HepG2 (cell line): ENCODE results near the gene EFEMP2. TPM values are rescaled to one million over a fixed set of nuclear protein-coding genes. Genes with fewer than 3 reads are reported as not detected.

Source experiments
- ATAC-seq: fragments of 200-7000 bp; cut with Tn5 transposase; 3 replicates; pipeline ENCODE4 v1.9.1; 2020; ENCODE audit warnings: mild to moderate bottlenecking, moderate library complexity
- BruUV-seq: library from RNA; stranded (reverse); fragments of 400-500 nt; replicated peaks from 2 replicates; lab custom pipeline; 2021; lab: Mats Ljungman, UMichigan
- CTCF ChIA-PET: fragments of 300-600 bp; formaldehyde crosslinking; extraction: SDS; loops from one replicate; lab custom pipeline; 2021; ENCODE audit warnings: low total read pairs, inconsistent platforms, low intra/inter-chr PET ratio; lab: Yijun Ruan, JAX
- POLR2A ChIA-PET: fragments of 350-600 bp; sonication (Branson Sonifier 250); formaldehyde crosslinking; loops from one replicate; lab custom pipeline; 2020; ENCODE audit warnings: antibody characterized with exemption, inconsistent platforms; lab: Yijun Ruan, JAX
- DNase-seq: peaks from one replicate; pipeline ENCODE4 v3.0.0-alpha.2; 2015; ENCODE audit warnings: low spot score
- FAIRE-seq: peaks from 3 replicates; lab custom pipeline; 2011; peaks lifted over from hg19 to GRCh38; lab: Jason Lieb, UNC
- H2AFZ ChIP-seq: one replicate; pipeline ENCODE4 v1.6.1; 2011; ENCODE audit warnings: low read length, inconsistent platforms
- H3K27ac ChIP-seq: fragments of 300-600 bp; 3 replicates; pipeline ENCODE4 v1.8.0; 2011; ENCODE audit warnings: mixed run types, mild to moderate bottlenecking, mixed read lengths, low read length, inconsistent platforms; ENCODE audit not compliant: insufficient read depth; ENCODE audit errors: extremely low read length
- H3K27me3 ChIP-seq, 2 experiments: fragments of 200-600 bp in 1 of 2; 2 replicates in 1 of 2; 3 replicates in 1 of 2; pipeline versions ENCODE4 v1.6.0 to v1.8.0; 2011; ENCODE audit warnings: low read length in 2 of 2, mild to moderate bottlenecking in 2 of 2, moderate library complexity in 2 of 2, inconsistent platforms in 1 of 2; ENCODE audit not compliant: insufficient read depth in 2 of 2, control insufficient read depth in 1 of 2
- H3K36me3 ChIP-seq, 2 experiments: fragments of 200-600 bp in 1 of 2; replicated peaks in 1 of 2; 2 replicates in 1 of 2; 3 replicates in 1 of 2; pipeline versions ENCODE4 v1.5.1 to v1.8.0; 2011; ENCODE audit warnings: low read length in 2 of 2, inconsistent platforms in 1 of 2; ENCODE audit not compliant: insufficient read depth in 2 of 2, control insufficient read depth in 1 of 2
- H3K4me1 ChIP-seq: 2 replicates; pipeline ENCODE4 v1.5.1; 2012; ENCODE audit warnings: low read length, inconsistent platforms; ENCODE audit not compliant: insufficient read depth
- H3K4me2 ChIP-seq: 2 replicates; pipeline ENCODE4 v1.6.0; 2011; ENCODE audit warnings: low read depth, low read length, inconsistent platforms
- H3K4me3 ChIP-seq, 3 experiments: fragments of 200-600 bp in 1 of 3; sonication (generic), shearing (Covaris generic) in 1 of 3; replicated peaks in 1 of 3; 2 replicates each; pipeline ENCODE4 v1.5.1; 2011 to 2016; ENCODE audit warnings: low read length in 3 of 3, inconsistent platforms in 2 of 3, low read depth in 2 of 3, mild to moderate bottlenecking in 2 of 3, control low read depth in 1 of 3, mixed read lengths in 1 of 3; ENCODE audit not compliant: insufficient read depth in 1 of 3
- H3K79me2 ChIP-seq: one replicate; pipeline ENCODE4 v1.6.1; 2011; ENCODE audit warnings: low read length, inconsistent platforms; ENCODE audit not compliant: insufficient read depth
- H3K9ac ChIP-seq: 2 replicates; pipeline ENCODE4 v1.6.0; 2011; ENCODE audit warnings: mild to moderate bottlenecking, low read depth, low read length, inconsistent platforms; ENCODE audit not compliant: insufficient read depth
- H3K9me3 ChIP-seq: 2 replicates; pipeline ENCODE4 v1.5.1; 2012; ENCODE audit warnings: mild to moderate bottlenecking, low read length
- H4K20me1 ChIP-seq: 2 replicates; pipeline ENCODE4 v1.6.0; 2011; ENCODE audit warnings: inconsistent platforms, mild to moderate bottlenecking, low read length, moderate library complexity; ENCODE audit not compliant: insufficient read depth
- ATF6 ChIP-seq: sonication (generic); formaldehyde crosslinking; conservative IDR thresholded peaks from 2 replicates; pipeline ENCODE4 v1.4.0; 2020; ENCODE audit warnings: missing genetic modification reagents
- GMEB2 ChIP-seq: IDR thresholded peaks from 2 replicates; pipeline ENCODE4 v1.6.1; 2016; ENCODE audit warnings: missing biosample characterization, missing genetic modification reagents, low read depth
- POLR2G ChIP-seq: fragments of 200-400 bp; formaldehyde crosslinking; IDR thresholded peaks from 2 replicates; pipeline ENCODE4 v1.6.1; 2018; ENCODE audit warnings: mild to moderate bottlenecking, low read depth, low read length, moderate library complexity
- SRY ChIP-seq: sonication (generic); formaldehyde crosslinking; IDR thresholded peaks from 2 replicates; pipeline ENCODE4 v1.8.0; 2022; ENCODE audit warnings: mild to moderate bottlenecking, missing genetic modification reagents
- ZNF577 ChIP-seq: sonication (generic); formaldehyde crosslinking; IDR thresholded peaks from 2 replicates; pipeline ENCODE4 v1.4.0; 2020; ENCODE audit warnings: mild to moderate bottlenecking, low read depth, missing genetic modification reagents, borderline replicate concordance
- WGBS: methylation state at CpG from one replicate; pipeline ENCODE4 v1.1.6; 2017; ENCODE audit warnings: low lambda C conversion rate; 5-methylcytosine and 5-hydroxymethylcytosine counted together
- in situ Hi-C: cut with HindIII; loops from 2 replicates; pipeline ENCODE4 v1.10.0; 2017; ENCODE audit warnings: low pct_unique_long_range_greater_than_20kb; ENCODE audit not compliant: extremely low pct_ligation_motif_present
- intact Hi-C: fragments of 100-400 bp; cut with micrococcal nuclease; formaldehyde crosslinking; loops from one replicate; pipeline ENCODE4 v1.10.0; 2022; ENCODE audit not compliant: unreplicated experiment
- polyA plus RNA-seq, 8 experiments: library from polyadenylated mRNA; depleted of rRNA in 3 of 8; stranded (reverse) in 7 of 8; unstranded in 1 of 8; fragments of >200 nt; fragmentation: Illumina TruSeq in 4 of 8; extraction: Trizol in 4 of 8; gene quantifications; 2 replicates each; pipeline versions ENCODE4 v1.2.1 to v1.2.3, GENCODE V29; 2011 to 2016; ENCODE audit warnings: low read depth in 4 of 8, missing spikeins in 1 of 8, mixed read lengths in 1 of 8; ENCODE audit not compliant: insufficient read depth in 1 of 8
- total RNA-seq, 5 experiments: library from RNA; depleted of rRNA; stranded (reverse); fragments of >200 nt; fragmentation: Illumina TruSeq; extraction: Trizol; gene quantifications; 2 replicates each; pipeline ENCODE4 v1.2.3, GENCODE V29; 2016; ENCODE audit warnings: low read depth in 1 of 5

Gene EFEMP2
- total and polyA plus RNA-seq, 2 of the 13 experiments (the other 11 are each of a cell fraction or from before 2014, with no cell fraction given), result 7.4 to 29.7 TPM

- Histone ChIP-seq H3K27me3 (no peaks in the 10 kb centered on the region), H3K9ac (no peak overlapping the region), H4K20me1 (no peaks in the 10 kb centered on the region), H2AFZ (no peak overlapping the region), H3K36me3 (peaks cover 14 to 51% of the 10 kb centered on the region in 2 experiments; a peak in 4 of 5 replicates), H3K4me2 (no peak overlapping the region), H3K4me3 (no peak overlapping the region), H3K9me3 (no peaks in the 10 kb centered on the region), H3K79me2 (peaks cover 10% of the 10 kb centered on the region), H3K27ac (no peak overlapping the region), H3K4me1 (peaks cover 22% of the 10 kb centered on the region)
- no peak for TF ChIP-seq POLR2G
- no peak for TF ChIP-seq ZNF577
- TF ChIP-seq GMEB2 (CRISPR knock-in tag), result no peak
- no peak for TF ChIP-seq SRY (CRISPR knock-in tag)
- TF ChIP-seq ATF6 (CRISPR knock-in tag), result no peak
- ATAC-seq, result no peak
- 98% methylated on average over 5 of the region's 9 CpGs for WGBS
- BruUV-seq, result no TSS peak
- no peak for FAIRE-seq
- POLR2A ChIA-PET, result interaction anchor here (1.2 kb wide), 1 partner anchor 25 kb away, joined by 3 read pairs; the partner anchor contains the start of gene CCDC85B
- no peak for DNase-seq
- in situ Hi-C loops (no loop called here), intact Hi-C loops (no loop called here)
- CTCF ChIA-PET, result no interaction called here
Observed at GRCh38 chr11:65865550-65866172, 6.9 kb downstream of the EFEMP2 start.
